HG02884 (cell line): ENCODE results near the gene RBP5.

Experiments used
- ATAC-seq: cut with Tn5 transposase; IDR thresholded peaks from one replicate; pipeline ENCODE4 v1.9.1; 2021; ENCODE audit warnings: mild to moderate bottlenecking, moderate library complexity; ENCODE audit not compliant: unreplicated experiment

The RBP5 gene

DNA sequence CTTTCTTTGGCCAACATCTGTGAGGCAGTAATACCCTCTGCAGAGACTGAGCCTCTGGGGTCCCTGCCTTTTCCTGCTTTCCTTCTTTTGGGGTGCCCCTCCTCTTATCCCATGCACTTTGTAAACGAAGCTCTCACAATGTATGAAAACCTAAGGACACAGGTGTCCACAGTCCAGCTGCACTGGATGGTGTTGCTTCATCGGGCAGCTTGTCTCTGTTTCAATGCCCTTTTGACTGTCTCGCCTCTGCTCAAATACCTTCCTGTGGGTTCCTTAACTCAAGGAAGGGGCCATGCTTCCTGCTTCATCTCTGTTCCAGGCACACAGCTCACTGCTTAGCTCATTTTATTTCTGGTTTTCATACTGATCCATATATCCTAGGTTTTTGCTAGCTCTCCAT lies 26.1 kb downstream of the RBP5 start:
- no peak for ATAC-seq

- ATAC-seq: no peak
These were observed 27.0 kb downstream of the RBP5 start for GRCh38 chr12:7101694-7102131.

GRCh38 chr12:7101047-7101693 lies 27.5 kb downstream of the RBP5 start:
- ATAC-seq: no peak

DNA sequence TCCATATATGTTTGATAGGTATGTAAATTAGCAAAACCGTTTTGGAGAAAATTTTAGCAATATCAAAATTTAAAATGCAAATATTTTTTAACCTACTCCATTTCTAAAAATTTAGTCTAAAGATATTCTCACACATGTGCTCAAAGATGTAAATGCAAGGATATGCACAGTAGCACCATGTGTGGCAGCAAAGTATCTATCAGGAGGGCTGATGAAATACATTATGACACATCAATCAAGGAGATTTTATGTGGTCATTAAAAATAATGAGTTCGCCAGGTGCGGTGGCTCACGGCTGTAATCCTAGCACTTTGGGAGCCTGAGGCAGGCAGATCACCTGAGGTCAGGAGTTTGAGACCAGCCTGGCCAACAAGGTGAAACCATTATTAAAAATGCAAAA lies 28.4 kb downstream of the RBP5 start:
- ATAC-seq: no peak

DNA sequence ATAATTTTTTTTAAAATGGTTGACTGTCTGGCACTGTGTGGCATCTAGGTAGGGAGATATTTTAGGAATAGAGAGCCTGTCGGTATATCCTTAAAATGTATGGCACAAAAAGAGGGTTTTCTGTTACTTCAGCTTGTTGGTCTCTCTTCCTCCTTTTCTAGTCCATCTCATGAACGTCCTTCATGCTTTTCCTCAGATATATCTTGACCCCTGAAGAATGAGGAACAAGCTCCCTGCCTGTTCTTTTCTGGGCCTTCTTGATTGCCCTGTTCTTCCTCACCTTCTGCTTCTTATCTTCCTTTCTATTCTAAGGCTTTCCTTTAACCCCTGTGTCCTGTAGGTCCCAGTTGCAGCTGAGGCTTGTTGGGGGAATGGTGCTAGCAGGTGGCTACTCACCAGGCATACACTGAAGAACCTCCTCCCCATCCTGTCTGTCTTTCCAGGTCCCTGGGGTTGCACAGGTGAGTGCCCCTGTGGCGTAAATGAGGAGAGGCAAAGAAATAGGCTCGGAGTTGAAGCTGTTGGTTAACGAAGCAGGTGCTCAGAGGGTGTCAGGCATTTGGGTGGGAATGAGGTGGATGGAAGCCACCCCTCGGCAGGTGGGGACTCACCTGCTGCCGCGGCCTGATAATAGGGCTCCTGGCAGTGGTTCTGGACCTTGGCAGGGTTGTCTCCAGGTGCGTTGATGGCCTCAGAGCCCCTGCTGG lies 29.2 kb downstream of the RBP5 start:
- ATAC-seq: no peak

DNA sequence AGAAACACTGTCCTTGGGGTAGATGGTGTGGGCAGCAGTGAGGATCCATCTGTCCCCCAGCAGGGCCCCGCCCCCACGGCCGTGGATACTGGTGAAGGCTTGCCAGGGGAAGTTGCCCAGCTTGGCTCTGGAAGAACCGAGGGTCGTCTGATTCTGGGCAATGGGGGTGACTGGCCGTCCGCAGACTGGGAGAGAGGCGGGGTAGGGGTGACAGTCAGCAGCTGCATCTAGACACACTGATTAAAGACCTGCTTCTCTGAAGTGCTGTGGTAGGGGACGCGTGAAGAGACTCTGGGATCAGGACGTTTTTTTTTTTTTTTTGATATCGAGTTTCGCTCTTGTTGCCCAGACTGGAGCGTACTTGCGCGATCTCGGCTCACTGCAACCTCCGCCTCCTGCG lies 31.7 kb downstream of the RBP5 start:
- no peak for ATAC-seq

DNA sequence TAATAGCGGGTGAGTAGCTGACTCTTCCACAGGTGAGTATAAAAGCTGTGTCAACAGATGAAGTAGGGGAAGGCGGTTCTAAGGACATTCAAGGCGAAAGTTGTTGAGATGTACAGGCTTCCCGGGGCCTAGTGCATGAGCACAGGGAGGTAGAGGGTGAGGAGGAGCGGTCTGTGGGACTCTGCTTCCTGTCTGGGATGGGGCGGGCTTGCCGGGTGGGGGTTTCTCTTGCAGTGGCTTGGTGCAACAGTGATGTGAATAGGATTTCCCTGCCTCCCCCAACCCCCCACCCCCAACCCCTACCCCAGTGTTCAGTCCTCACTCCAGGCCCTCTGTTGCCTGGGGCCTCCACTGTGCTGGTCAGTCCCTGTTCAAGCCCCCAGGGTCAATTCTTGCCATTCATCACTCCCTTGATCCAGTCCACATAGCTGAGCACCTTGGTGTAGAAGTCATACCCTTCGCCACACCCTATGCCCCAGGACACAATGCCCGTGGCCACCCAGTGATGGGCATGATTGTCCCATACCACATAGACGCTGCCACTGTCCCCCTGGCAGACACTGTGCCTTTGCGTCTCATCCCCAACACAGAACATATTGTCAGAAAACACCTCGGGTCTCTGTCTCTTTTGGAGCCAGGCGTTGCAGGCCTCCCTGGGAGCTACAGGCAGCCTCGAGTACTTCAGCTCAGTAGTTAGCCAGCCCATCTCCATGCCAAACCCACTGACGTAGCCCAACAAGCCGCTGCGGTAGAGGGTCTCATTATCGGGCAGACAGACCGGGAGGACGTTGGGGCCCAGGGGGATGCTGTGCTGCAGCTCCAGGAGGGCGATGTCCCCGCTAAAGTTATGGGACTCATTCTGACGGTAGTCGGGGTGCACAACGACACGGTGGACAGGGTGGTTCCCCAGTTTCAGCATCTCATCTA lies 32.4 kb downstream of the RBP5 start:
- no peak for ATAC-seq

DNA sequence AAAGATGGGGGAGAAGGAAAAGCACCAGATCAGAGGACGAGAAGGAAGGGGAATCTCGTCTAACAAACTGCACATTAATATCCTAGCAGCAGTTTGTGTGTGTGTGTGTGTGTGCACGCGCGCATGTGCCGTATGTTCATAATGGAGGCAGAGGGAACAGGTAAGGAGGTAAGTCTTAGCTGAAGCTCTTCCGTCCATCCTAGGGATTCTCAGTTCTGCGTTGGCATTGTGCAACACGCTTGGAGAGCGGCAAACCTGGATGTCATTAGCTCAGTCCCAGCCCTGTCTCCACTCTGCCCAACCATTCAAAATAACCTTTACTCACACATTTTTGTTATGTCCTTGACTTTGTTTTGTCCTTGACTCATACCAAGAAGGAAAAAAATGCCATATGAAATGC lies 34.8 kb downstream of the RBP5 start:
- ATAC-seq: no peak

GRCh38 chr12:7093486-7093885 lies 35.2 kb downstream of the RBP5 start:
- no peak for ATAC-seq

- no peak for ATAC-seq
These were observed 35.7 kb downstream of the RBP5 start for GRCh38 chr12:7092986-7093460.

DNA sequence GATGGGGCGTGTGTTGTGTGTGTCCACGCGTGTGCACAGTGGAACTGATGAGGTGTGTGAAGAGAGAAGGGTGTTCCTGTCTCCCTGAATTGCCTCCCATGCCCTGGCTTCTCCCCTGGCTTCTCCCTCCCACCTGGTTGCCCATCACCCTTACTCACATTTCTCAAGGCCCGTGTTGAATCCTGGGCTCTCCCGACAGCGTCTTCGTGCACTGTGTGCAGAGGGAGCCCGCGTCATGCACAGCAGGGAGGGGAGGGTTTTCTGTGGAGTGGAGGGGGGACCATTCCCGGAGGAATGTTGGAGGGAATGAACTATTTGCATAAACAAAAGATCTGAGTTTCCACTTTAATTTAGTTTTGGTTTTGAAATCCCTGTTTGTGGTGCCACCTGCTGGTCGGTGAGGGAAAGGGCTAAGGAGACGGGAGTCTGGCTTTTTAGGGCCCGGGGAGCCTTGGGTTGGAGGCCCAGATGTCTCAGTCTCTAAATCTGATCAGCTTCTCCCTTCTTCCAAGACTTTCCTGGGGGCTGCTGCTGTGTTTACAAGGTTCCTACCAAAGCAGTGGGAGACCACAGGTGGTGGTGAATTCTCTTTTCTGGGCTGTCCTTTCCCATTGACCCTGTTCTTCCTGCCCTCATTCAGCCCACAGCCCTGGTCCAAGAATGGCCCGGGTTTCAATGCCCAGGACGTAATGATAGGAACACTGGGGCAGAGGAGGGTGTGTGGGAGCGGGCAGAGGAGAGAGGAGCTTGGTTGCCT lies 36.3 kb downstream of the RBP5 start, which contains the start of gene C1R:
TSS of gene C1R (minus strand) at position 217 of the 757 bp plus-strand sequence. CDS start at position 160, 57 bp downstream.
- no peak for ATAC-seq

- ATAC-seq: no peak
These were observed 36.9 kb downstream of the RBP5 start for GRCh38 chr12:7091660-7092228.

- no peak for ATAC-seq
These were observed 37.5 kb downstream of the RBP5 start for GRCh38 chr12:7091171-7091570.

- no peak for ATAC-seq
These were observed 38.3 kb downstream of the RBP5 start for GRCh38 chr12:7090222-7090998.

GRCh38 chr12:7089196-7089871 lies 39.4 kb downstream of the RBP5 start:
- ATAC-seq: no peak

DNA sequence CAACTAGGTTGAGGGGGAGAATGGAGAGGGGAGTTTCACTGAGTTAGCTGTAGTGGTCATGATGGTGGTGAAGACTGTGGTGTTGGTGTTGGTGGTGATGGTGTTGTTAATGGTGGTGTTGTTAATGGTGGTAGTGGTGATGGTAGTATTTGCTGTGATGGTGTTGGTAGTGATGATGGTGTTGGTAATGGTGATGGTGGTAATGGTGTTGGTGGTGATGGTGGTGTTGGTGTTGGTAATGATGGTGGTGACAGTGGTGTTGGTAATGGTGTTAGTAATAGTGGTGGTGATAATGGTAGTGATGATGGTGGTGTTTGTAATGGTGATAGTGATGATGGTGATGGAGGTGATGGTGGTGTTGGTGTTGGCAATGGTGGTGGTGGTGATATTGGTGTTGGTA lies 45.6 kb downstream of the RBP5 start:
- no peak for ATAC-seq

DNA sequence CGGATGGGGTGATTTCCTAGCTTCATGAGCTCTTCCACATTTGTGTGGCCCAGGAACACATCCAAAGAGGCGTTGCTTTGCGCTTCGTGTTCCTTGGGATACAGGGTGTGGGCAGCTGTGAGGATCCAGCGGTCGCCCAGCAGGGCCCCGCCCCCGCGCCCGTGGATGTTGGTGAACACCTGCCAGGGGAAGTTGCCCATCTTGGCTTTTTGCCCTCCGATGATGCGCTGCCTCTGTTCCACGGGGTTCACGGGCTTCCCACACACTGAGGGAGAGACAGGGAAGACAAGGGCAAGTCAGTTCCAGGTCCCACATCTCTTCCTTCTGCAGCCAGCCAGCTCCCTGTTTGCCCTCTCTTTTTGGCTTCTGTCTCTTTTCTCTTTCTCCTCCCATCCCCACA lies 47.7 kb downstream of the RBP5 start:
- ATAC-seq: no peak

GRCh38 chr12:7079826-7080125 lies 48.9 kb downstream of the RBP5 start:
- ATAC-seq: no peak

DNA sequence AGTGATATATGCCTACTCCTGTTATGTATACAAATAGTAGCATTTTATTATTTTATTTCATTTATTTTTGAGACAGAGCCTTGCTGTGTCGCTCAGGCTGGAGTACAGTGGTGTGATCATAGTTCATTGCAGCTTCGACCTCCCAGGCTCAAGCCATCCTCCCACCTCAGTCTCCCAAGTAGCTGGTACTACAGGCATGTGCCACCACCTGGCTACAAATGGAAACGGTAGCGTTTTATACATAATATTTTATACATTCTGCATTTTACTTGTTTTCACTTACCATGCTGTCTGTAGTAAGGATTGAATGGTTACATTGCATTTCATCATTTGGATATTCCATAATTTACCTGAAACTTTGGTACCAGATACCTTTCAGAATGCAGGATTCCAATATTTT lies 50.5 kb downstream of the RBP5 start:
- ATAC-seq: no peak
